Osteocyte (in vitro differentiated cells): ENCODE data around the gene DPP9. TPM values are rescaled to one million over a fixed set of nuclear protein-coding genes. Genes with fewer than 3 reads are reported as not detected.

ENCODE experiments used
- DNase-seq: peaks from one replicate; pipeline ENCODE4 v3.0.0; 2021; ENCODE audit warnings: mixed read lengths; ENCODE audit not compliant: unreplicated experiment; ENCODE audit errors: extremely low spot score
- H3K27ac Mint-ChIP-seq: one replicate; pipeline ENCODE4 v1.8.0; 2021; ENCODE audit warnings: mild to moderate bottlenecking, mixed read lengths; ENCODE audit not compliant: unreplicated experiment
- H3K27me3 Mint-ChIP-seq: one replicate; pipeline ENCODE4 v1.8.0; 2021; ENCODE audit warnings: mixed read lengths; ENCODE audit not compliant: unreplicated experiment
- H3K36me3 Mint-ChIP-seq: one replicate; pipeline ENCODE4 v1.8.0; 2021; ENCODE audit warnings: mixed read lengths; ENCODE audit not compliant: unreplicated experiment
- H3K4me1 Mint-ChIP-seq: one replicate; pipeline ENCODE4 v1.8.0; 2021; ENCODE audit warnings: mixed read lengths; ENCODE audit not compliant: unreplicated experiment
- H3K4me3 Mint-ChIP-seq: one replicate; pipeline ENCODE4 v1.8.0; 2021; ENCODE audit warnings: mild to moderate bottlenecking, moderate library complexity, mixed read lengths; ENCODE audit not compliant: unreplicated experiment
- H3K9me3 Mint-ChIP-seq: one replicate; pipeline ENCODE4 v1.8.0; 2021; ENCODE audit warnings: mixed read lengths; ENCODE audit not compliant: unreplicated experiment
- CTCF ChIP-seq: fragments of 200-600 bp; sonication (generic); IDR thresholded peaks from 2 replicates; pipeline ENCODE4 v1.5.0; 2021; ENCODE audit warnings: antibody characterized with exemption, mild to moderate bottlenecking, moderate library complexity
- total RNA-seq: library from RNA; stranded (reverse); gene quantifications from 2 replicates; pipeline ENCODE4 v1.2.1, GENCODE V29; 2021

Gene DPP9
- total RNA-seq, 1 donor from 2014 or later: 54.8 TPM

DNA sequence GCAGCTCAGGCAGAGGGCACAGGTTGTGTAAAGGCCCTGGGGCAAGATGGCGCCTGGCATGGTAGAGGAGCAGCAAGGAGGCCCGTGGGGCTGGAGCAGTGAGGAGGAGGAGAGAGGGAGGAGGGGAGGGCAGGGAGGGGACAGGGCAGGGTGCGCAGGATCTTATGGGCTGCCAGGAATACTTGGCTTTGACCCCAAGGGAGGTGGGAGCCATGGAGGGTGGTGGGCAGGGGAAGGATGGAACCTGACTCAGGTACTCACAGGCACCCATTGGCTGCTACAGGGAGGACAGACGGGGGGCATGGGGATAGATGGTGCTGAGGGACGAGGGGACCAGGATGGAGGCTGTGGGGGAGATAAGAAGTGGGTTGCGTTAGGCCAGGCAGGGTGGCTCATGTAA, 81.0 kb downstream of the DPP9 start:
- no peaks in the 10 kb centered on the region for H3K36me3 Mint-ChIP-seq
- no peak for DNase-seq

DNA sequence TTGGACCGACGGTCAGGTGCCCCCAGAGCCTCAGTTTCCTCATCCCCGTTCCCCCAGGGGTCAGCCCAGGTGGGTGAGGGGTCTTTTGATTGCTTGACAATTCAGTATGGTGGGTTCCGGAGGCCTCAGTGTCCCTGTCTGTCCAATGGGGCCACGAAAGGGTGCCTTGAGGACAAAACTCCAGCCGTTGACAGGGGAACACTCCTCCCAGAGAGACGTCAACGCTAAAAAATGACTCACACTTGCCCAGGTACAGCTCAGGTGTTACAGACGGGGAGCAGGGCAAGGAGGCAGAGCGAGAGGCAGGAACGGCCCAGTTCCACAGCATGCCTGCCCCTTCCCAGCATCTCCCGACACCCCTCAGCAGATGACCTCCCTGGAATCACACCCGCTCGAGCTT, 82.5 kb downstream of the DPP9 start:
- DNase-seq: no peak
- no peak for TF ChIP-seq CTCF
- Mint-ChIP-seq H3K9me3 (no peaks in the 10 kb centered on the region), H3K27me3 (no peaks in the 10 kb centered on the region), H3K27ac (no peak overlapping the region), H3K4me3 (peak overlapping the region; percentile 14), H3K36me3 (no peaks in the 10 kb centered on the region), H3K4me1 (peaks cover 16% of the 10 kb centered on the region)

More for the DNA sequence above, 81.0 kb downstream of the DPP9 start:
- H3K27ac Mint-ChIP-seq: no peak overlapping the region
- no peak overlapping the region for H3K4me3 Mint-ChIP-seq
- H3K27me3 Mint-ChIP-seq: no peaks in the 10 kb centered on the region
- H3K4me1 Mint-ChIP-seq: peaks cover 16% of the 10 kb centered on the region
- no peaks in the 10 kb centered on the region for H3K9me3 Mint-ChIP-seq
- no peak for TF ChIP-seq CTCF

DNA sequence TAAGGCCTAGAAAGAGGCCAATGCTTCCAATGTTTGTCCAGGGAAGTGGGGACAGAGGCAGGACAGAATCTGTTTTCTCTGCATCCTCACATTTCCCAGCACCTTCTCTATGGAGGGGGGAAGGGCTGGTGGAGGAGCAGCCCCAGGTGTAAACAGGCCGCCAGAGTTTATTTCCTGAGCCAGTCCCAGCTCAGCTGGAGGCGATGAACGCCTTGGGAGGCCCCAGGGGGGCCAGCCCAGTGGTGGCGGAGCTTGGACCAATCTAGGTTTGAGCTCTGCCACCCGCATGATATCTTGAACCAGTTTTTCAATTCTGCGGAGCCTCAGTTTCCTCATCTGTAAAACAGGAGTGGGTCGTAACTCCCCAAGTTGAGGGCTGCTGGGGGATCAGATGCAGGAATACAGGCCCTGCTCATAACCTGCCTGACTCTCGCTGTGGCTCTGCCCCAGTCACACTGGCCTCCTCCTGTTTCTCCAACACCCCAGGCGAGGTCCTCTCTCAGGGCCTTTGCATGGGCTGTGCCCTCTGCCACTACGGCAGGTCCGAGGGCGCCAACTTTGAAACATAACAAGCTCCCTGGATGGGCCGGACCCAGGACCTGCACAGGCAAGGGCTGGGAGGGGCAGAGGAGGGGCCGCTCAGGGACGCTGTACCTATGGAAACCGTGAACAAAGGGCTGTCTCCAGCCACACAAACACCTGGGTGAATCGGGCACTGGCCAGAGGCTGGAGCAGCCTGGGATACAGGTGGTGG, 83.2 kb downstream of the DPP9 start:
- no peak overlapping the region for H3K27ac Mint-ChIP-seq
- H3K9me3 Mint-ChIP-seq: no peaks in the 10 kb centered on the region
- H3K36me3 Mint-ChIP-seq: no peaks in the 10 kb centered on the region
- no peak for DNase-seq
- TF ChIP-seq CTCF: no peak
- peak overlapping the region; percentile 89 for H3K4me3 Mint-ChIP-seq
- peaks cover 18% of the 10 kb centered on the region for H3K4me1 Mint-ChIP-seq
- H3K27me3 Mint-ChIP-seq: no peaks in the 10 kb centered on the region

DNA sequence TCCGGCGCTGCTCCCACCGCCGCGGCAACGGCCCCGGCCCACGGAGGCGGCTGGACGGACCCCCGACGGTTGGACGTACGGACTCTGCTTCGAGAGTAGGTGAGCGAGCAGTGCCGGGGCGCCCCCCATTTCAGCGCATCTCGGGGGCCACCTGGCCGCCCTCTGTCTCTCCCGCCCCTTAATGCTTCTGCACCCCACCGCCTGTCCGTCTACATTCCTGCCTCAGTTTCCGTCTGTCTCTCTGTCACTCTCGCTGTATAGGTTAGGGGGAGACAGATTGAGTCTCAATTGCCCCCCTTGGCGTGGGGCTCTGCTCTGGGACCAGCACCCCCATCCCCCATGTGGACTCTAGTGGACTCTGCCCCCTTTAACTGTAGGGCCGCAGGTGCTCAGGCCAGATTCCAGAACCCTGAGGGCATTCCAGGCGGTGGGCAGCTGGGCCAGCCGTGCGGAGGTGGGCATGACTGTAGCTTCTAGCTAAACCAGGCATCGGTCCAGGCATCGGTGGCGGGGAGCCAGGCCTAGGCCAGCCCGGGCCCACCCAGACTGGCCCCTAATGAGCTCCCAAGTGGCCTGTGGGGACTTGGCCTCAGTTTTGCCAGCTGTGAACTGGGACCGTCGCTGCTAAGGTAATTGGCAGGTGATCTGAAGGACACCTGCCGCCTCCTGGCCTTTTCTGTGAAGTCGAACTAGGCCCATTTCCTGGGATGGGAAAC, 84.0 kb downstream of the DPP9 start:
- Mint-ChIP-seq H3K36me3 (no peaks in the 10 kb centered on the region), H3K27ac (peak overlapping the region; percentile 41), H3K4me3 (peak overlapping the region; percentile 89), H3K9me3 (no peaks in the 10 kb centered on the region), H3K4me1 (peaks cover 20% of the 10 kb centered on the region), H3K27me3 (no peaks in the 10 kb centered on the region)
- DNase-seq: no peak
- TF ChIP-seq CTCF: no peak

GRCh38 chr19:4638828-4639530, 84.7 kb downstream of the DPP9 start, which contains the start of gene TNFAIP8L1:
TSS of gene TNFAIP8L1 (plus strand) at chr19:4639516. CDS start at chr19:4651870, 12,354 bp downstream.
- Mint-ChIP-seq H3K27ac (peak within 1 kb of the TSS; percentile 78), H3K4me1 (peaks cover 24% of the 10 kb centered on the region), H3K27me3 (no peaks in the 10 kb centered on the region), H3K4me3 (peak within 1 kb of the TSS; percentile 89), H3K9me3 (no peaks in the 10 kb centered on the region), H3K36me3 (no peaks in the 10 kb centered on the region)
- peak; percentile 100 for DNase-seq
- TF ChIP-seq CTCF: no peak
